HG02798 (cell line): ENCODE data around the gene TNK1.
A peak's percentile ranks its signal among the peaks of the same experiment; 100 is the strongest.

Experiments
- ATAC-seq: cut with Tn5 transposase; IDR thresholded peaks from one replicate; pipeline ENCODE4 v1.9.1; 2021; ENCODE audit warnings: mild to moderate bottlenecking; ENCODE audit not compliant: unreplicated experiment, poor library complexity

TNK1 gene

GRCh38 chr17:7428557-7428956, 47.7 kb downstream of the TNK1 start, which contains the start of gene SPEM3:
Gene SPEM3 (plus strand): TSS chr17:7428857. CDS start chr17:7428903, 46 bp downstream.
- no peak for ATAC-seq

GRCh38 chr17:7429722-7430121, 48.8 kb downstream of the TNK1 start:
- ATAC-seq, result no peak

- no peak for ATAC-seq
These were observed 50.3 kb downstream of the TNK1 start for GRCh38 chr17:7431231-7431630.

GRCh38 chr17:7432296-7432695, 51.4 kb downstream of the TNK1 start:
- no peak for ATAC-seq

- no peak for ATAC-seq
These were observed 55.0 kb downstream of the TNK1 start for GRCh38 chr17:7435676-7436555.

DNA sequence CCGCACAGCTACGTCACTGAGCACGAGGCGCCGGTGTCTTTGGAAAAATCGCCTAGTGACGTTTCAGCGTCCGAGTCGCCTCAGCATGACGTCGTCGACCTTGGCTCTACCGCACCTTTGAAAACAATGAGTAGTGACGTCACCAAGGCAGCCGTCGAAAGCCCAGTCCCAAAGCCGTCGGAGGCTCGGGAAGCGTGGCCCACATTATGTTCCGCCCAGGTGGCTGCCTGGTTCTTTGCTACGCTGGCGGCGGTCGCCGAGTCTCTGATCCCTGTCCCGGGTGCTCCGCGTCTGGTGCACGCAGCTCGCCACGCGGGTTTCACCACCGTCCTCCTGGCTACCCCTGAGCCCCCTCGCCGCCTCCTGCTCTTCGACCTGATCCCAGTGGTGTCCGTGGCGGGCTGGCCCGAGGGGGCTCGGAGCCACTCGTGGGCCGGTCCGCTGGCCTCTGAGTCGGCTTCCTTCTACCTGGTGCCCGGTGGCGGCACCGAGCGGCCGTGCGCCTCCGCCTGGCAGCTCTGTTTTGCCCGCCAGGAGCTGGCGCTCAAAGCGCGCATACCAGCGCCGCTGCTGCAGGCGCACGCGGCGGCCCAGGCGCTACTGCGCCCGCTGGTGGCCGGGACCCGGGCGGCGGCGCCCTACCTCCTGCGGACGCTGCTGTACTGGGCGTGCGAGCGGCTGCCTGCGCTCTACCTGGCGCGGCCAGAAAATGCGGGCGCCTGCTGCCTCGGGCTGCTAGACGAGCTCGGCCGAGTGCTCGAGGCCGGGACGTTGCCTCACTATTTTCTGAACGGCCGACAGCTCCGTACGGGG, 55.9 kb downstream of the TNK1 start:
- peak; percentile 20 for ATAC-seq

GRCh38 chr17:7437369-7437863, 56.5 kb downstream of the TNK1 start:
- no peak for ATAC-seq

DNA sequence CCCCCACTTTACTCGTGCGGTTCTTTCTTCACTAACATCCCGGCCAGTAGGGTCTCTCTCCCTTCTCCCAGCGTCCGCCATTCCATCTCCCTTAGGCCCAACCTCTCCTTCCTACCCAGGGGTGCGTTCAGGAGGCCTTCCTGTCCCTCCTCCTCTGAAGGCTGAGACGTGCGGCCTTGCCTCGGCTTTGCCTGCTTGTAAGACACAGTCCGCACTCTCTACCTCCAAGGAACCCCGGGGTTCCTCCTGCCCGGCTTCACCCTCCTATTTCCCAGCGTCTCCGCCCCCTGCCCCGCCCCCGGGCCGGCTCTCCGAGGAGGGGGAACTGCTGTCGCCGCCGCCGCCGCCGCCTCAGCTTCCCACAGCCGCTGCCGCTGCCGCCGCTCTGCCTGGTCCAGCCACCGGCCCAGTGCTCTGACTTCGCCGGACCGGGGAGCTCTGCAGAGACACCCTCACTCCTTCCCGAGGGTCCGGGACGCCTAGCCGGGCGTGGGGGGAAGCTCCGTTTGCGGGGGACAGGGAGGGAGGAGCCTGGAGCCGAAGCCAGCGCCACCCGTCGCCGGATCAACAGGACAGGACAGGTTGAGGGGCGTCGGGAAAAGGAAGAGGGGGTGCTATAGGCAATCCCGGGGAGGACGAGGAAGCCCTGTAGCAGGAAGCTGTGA, 57.2 kb downstream of the TNK1 start:
- no peak for ATAC-seq

DNA sequence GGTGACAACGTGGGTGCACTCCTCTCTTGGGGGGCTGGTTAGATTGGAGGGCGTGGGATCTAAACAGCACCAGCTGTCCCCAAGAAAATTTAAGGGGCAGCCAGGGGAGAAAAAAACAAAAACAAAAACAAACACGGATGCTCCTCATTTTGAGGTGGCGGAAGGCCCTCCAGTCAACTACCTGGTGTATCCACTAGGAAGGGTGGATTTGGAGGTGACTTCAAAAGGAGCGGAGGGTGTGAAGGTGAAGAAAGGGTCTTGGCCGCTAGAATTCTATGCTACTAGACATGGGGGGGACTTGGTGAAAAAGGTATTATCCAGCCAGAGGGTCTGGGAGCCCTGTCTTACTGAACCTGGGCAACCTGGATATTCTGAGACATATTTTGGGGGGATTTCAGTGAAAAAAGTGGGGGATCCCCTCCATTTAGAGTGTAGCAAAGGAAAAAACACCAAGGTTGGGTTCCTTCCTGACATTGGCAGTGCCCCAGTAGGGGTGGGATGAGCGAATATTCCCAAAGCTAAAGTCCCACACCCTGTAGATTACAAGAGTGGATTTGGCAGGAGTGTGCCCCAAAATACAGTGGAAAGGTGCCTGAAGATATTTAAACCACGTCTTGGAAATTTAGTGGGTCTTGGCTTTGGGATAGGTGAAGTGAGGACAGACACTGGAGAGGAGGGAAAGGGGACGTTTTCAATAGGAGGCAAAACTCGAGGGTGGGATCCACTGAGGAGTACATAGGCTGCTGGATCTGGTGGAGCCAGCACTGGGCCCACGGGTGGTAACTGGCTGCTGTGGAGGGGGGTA, 58.0 kb downstream of the TNK1 start:
- ATAC-seq, result no peak
